ENCODE data around the gene AGAP1.

The AGAP1 gene

DNA sequence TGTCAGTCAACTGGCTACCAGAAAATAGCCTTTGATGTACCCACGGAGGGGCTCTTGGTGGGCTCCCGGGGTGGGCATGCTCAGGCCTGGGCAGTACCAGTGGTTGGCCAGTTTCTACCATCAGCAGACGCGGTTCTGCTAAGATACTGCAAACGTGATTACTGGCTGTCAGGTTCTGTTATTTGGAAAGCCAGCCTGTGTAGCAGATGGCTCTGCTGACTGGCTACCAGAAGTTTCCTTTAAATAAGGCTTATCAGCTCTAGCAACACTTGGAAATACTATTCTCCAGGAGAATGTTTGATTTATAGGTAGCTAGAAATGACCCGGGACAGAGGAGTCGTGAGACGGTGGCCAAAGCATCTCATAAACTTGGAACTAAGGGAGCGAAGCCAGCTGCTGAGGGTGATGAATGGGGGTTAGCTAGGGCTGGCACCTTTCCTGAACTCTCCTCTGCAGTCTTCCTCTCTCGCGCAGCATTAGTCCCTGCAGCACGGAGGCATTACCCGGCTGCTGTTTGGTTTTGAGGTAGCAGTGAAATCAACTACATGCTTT is 171.9 kb downstream of the AGAP1 start:
- no peak for DNase-seq (ENCODE audit: low read depth)

DNA sequence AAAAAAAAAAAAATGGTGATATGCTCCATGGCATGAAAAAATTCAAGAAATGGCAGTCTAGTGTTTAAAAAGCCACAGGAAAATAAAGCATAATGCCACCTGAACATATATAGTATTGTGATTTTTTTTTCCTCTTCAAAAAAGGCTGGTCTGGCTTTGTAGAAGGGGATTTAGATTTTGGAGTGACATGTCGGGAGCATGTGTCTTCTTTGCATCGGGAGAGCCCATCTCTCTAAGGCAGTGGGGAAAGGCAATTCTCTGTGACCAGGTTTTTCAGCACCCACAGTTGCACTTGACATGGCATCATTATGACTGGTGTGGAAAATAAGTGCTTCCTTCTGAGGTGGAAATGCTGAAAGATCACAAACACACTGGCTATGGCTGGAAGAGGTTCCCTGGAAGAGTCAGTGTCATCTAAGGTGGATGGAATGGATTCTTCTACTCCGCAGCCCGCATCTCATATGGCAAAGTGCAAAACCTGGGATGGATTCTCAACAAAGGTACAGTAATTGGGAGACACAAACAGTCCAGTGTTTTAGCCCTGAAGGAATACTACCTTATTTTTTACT is 172.5 kb downstream of the AGAP1 start:
- no peak for DNase-seq (ENCODE audit: low read depth)

DNA sequence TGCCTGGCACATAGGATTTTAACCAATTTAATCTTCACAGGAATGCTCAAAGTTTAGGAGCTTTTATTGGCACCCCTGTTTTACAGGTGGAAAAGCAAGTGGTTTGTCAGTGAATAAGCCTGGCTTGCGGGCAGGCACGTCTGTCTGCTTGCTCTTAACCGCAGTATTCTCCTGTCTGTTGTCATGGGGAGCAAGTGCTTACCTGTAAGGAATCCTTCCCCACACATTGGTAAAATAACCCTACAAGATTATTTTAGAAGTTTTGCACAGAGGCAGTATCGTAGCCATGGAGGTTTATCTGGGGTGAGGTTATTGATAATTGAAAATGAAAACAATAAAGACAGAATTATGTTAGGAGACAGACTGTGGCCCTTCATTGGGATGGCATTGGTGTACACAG is 174.9 kb downstream of the AGAP1 start:
- DNase-seq (ENCODE audit: low read depth) = no peak

DNA sequence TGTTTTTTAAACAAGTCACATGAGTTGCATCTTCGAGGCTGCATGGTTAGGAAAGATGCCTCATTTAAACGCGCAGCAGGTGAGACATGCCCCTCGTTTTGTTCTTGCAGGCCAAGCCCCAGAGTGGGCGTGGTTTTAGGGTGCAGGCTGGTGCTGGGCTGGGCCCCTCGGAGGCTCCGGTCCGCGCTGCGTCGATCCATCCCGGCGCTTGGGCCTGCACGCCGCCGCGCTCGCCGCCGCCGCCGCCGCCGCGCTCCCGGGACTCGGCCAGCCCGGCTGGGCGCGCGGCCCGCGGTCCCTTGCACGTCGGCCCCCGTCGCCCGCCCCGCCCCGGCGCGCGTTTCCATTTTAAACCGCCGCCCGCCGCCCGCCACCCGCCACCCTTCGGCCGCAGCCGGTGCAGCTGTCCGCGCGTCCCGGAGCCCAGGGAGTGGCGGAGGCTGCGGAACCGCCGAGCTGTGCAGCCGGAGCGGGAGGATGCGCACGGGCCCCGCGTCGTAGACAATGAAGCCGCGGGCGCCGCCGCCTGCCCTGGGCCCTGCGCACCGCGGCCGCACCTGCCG is 175.5 kb downstream of the AGAP1 start:
- DNase-seq (ENCODE audit: low read depth) = no peak

DNA sequence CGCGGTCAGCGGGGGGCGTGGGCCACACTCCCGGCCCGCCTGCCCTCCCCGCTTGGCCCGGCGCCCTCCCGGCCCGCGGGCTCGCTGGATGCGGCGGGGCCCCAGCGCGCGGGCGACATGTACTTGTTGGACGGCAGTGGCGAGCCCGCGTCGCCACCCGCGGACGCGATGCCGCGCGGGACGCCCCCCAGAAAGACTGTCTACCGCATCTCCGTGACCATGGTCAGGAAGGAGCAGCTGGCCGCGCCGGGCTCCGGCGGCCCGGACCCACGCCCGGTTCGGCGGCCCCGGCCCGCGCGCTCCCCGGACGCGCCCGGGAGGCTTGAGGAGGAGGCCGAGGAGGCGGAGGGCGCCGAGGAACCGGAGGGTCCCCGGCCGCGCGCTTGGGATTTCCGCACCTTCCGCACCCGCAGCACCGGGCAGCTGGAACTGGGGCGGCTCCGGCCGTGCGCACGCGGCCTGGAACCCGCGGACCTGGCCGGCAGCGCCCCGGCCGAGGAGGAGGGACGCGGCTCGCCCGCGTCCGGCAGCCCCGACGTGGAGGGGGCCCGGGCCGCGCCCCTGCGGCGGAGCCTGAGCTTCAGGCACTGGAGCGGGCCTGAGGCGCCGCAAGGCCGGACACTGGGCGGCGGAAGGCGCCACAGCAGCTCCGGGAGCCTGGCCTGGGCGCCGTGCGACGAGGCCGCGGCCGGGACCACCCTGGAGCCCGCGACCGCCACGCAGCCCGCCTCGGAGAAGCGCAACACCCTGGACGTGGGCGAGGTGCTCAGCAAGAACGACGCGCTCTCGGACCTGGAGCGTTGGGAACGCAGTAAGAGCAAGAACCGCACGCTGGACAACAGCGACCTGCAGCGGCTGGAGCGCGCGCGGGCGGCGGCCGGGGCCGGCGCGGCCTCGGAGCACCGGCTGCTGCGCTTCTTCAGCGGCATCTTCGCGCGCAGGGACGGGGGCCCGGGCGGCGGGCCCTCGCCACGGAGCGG is 176.4 kb downstream of the AGAP1 start:
- no peak for DNase-seq (ENCODE audit: low read depth)

DNA sequence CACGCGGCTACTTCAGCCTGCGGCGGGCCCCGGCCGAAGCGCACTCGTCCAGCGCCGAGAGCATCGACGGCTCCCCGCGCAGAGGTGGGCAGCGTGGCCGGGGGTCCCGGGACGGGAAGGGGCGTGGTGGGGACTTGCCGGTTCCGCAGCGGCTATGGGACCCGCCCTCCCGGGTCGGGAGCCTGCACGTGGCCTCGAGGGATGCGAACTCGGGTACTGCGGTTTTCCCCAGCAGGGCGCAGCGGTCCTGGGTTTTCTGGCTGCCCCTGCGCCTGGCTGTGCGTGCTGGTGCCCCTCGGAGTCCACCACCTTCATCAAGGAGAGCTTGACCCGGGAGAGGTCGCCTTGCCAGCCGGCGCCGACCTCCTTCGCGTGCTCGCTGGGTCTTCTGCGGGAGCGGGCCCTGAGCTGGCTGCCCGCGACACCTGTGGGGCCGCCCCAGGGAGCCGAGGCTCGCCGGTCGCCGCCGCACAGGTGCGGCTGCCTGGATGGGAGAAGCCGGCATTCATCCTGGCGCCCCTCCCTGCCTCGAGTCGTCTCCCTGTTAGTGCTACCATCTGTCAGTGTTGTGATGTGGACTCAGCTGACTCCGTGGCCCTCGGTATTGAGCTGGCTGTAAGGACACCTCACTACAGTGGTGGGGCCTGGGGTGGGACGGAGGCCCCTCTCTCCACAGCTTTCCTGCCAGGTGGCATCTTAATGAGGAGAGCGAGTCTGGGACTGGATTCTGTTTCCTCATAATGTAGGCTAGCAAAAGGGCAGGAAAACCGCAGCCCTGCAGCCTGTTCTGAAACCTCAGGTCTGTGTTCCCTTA is 177.3 kb downstream of the AGAP1 start:
- DNase-seq (ENCODE audit: low read depth) = no peak

DNA sequence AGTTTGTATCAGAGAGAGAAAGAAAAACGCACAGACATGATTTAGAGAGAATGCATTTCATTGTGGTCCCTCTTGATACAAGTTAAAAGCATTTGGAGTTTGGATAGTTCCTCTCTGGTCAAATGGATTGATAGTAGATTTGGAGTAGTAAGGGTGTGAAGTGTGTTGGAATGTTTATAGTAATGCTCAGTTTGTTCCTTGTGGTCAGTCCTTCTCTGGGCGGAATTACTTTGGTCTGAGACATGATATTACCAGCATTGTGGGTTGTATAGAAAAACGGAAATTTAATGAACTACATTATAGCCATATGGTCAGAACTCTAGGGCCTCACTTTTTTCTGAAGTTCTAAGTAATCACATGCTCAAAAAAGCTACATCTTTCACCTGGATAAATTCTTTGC is 178.9 kb downstream of the AGAP1 start:
- DNase-seq (ENCODE audit: low read depth) = no peak

DNA sequence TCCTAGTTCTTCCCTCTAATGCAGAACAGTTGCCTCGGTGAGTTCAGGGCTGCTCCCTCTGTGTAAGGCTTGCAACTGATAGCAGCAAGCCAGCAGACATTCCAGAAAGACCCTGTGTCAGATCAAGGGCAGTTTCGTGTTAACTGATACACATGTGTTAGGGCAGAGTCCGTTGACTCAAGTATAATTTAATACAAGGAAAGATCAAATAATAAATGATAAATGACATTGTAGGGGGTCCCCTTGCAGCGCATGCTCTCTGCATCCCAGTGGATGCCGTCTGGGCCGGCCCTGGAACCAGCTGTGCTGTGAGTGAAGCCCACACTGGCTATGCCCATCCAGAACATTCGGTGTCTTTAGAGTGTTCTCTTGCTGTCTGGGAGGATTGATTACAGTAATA is 180.3 kb downstream of the AGAP1 start:
- DNase-seq (ENCODE audit: low read depth) = no peak

DNA sequence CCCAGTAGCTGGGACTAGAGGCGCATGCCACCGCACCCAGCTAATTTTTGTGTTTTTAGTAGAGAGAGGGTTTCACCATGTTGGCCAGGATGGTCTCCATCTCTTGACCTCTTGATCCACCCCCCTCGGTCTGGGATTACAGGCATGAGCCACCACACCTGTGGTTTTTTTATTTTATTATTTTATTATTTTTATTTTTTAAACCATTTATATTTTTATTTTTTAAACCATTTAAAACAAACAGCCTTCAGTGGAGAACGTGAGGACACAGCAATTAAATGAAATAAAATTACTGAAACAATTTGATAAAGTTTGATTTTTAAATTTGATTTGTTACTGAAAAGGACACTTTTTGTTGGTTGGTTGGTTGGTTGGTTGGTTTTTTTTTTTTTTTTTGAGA is 181.0 kb downstream of the AGAP1 start:
- DNase-seq (ENCODE audit: low read depth) = no peak

DNA sequence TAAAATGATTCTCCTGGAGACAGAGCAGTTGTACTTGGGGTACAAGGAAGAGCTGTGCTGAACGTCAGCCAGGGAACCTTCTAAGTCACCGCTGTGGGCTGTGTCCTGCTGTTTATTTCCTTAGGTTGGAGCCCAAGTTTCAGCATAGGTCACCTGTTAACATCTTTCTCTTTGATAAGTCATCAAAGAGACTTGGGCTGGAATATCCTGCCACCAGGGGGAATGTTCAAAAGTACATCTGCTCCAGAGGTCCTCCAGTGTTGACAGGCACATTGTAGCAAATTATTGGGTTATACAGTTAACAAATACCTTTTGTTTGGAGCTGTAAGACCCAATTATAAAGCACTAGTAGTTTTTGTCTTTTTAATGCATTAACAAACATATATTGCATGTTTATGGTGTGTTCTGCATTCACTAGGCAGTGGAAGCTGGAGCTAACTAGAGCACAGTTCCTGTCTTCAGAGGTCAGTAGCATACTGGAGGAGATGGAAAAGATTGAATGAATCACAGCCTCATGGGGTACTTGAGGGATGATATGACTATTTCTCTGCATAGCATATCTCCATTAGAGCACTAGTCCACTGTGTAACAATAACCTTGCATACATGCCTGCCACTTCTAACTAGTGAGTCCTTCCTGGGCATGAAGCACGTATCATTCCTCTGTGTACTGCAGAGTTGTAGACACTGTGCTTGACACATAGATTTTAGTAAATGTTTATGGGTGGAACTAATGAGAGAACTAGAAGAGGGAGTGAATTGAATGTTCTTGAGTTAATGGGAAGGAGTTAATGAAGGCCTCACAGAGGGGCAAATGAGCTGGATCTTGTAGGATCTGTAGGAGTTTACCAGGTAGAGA is 182.1 kb downstream of the AGAP1 start:
- DNase-seq (ENCODE audit: low read depth) = no peak

DNA sequence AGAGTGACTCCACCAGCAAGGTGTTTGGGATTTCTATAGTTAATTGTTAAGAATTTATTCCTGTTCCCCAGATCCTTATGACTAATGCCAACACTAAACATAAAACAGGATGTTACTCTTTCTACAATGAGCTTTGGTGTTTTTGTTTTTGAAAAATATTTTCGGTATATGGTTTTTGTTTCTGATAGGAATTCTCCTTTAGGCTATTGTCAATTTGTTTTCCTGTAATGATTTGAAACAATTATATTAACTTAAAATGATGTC is 182.6 kb downstream of the AGAP1 start:
- no peak for DNase-seq (ENCODE audit: low read depth)

DNA sequence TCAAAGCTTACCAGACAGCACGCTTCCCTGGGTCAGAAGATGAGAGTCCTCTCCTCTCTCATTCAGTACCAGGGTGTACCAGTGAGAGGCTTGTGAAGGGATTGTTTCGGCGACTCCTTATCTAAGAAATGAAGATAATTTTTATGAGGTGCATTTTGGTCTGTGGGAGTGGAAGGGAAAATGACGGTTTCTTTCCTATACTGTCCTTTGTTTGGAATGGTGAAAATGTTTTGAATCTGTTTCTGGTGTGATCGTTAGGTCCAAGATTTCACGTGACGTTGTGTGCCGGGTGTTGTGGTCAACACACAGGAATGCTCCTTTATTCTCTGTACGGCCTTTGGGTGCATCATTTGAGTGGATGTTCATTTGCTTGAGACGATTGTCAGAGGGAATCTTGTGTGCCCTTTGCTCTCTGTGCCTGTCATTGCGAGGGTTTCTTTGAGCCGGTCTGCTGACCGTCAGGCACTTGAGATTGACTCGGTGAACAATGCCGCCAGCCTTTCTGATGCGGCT is 183.5 kb downstream of the AGAP1 start:
- DNase-seq (ENCODE audit: low read depth) = no peak

DNA sequence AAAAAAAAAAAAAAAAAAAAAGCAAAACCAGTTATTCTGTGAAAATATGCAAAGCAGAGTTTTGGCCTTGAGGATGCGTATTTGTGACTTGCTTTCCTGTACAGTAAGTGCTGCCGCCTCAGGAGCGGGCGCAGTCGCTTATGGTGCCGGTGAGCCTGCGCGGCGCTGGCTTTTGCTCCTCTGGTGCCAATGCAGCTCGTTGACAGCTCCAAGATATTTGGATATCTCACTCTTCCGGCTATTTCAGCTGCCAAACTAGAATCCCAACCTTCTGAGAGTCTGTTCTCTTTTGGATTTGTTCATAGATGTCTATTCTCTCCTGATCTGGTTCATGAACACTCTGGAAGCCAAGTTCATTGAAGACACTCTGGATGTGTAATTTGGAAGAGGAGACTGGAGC is 184.1 kb downstream of the AGAP1 start:
- DNase-seq (ENCODE audit: low read depth) = no peak

DNA sequence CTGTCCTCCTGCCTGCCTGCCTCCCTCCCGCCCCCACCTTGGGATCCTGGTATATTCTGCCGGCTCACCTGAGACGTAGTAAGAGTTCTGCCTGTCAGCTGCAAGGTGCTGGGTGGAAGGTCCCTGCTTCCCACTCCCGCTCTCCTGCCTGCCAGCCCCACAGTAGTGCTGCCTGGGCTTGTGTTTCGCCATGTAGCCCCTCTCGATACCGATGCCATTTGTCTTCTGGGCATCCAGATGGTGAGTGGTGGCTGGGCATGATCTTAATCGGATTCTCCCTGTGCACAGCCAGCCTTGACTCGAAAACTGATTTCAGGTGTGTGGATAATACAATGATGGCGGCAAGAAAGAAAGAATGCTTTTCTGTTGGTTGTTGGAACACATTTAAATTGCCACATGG is 184.9 kb downstream of the AGAP1 start:
- no peak for DNase-seq (ENCODE audit: low read depth)

DNA sequence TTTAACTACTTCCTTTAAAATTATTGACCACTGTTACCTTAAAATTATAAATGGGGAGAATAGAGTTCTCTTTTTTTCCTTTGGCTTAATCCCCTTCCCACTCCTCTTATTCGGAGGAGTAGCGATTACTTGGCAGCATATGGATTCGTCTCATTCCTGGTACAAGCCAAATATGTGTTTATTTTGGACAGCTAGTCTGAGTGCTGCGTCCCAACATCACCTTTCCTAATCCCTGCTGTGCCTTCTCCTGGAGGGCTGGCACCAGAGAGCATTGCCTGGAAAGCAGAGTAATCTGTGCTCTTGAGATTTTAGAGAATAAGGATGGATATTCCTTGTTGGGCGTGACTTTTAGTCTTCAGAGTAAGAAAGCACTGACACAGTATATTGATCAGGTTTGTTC is 185.6 kb downstream of the AGAP1 start:
- no peak for DNase-seq (ENCODE audit: low read depth)

DNA sequence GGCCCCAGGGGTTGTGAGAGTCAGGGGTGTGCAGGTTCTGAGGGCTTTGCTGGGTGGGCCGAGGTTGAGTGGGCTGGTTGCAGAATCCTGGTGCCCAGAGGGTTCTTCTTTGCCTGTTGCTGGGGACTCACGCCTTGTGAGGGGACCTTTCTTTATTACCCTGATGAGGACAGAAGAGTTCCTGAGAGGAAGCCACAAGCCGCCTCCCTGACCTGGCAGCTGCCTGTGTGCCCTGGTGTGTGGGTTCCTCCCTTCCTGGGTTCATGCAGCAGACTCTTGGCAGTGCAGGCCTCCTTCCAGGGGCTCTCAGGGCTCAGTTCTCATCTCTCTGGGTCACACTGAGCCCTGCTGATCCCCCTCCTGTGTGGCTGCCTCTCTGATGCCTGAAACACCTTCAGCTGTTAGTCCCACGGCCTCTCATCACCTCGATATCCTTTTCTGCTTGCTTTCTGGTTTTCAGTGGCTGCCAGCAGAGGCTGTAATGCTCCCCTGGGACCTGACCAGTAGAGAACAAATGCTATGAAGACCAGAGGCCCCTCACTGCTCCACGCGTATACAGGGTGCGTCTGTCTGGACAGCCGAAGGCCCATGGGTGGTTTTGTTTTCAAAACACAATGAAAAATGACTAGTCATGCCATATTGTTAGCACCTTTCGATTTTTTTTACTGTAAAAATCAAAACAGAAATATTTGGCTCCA is 191.3 kb downstream of the AGAP1 start:
- DNase-seq (ENCODE audit: low read depth) = no peak

DNA sequence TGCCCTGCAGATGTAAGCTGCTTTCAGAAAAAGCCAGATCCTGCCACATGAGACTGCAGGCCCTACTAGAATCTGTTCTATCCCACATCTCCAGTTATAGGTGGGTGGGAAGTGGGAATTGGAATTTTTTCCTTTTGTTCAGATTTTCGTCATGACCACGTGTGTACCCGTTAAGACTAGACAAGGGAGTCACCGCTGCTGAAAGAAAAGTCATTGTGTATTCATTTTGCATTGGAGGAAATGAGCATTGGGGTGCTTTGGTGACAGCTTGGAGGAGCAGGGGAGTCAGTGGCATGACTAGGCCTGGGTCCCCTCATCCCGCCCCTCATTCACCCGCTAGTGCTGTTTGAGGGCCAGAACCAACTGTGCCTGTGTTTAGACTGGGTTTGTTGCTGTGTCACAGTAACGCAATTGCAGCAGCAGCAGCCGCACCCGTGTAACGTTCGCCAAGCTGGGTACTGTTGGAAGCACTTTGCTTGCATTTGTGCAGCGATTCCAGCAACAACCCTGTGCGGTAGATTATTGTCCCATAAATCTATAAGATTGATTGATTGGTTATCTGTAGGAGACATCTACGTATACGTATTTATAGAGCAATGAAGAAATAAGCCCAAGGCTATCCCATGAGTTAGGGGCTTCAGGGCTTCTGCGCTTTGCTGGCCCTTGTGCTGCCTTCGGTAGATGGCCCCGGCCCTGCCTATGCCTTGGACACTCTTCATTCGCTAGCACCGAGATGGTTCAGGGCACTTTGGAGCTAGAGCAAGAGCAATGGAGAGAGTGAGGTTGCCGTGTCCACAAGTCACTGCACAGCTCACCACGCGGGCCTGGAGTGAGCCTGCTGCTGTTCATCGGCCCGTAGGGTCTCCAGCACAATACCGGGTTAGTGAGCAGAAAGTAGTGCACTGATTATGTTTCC is 194.9 kb downstream of the AGAP1 start:
- DNase-seq (ENCODE audit: low read depth) = no peak

DNA sequence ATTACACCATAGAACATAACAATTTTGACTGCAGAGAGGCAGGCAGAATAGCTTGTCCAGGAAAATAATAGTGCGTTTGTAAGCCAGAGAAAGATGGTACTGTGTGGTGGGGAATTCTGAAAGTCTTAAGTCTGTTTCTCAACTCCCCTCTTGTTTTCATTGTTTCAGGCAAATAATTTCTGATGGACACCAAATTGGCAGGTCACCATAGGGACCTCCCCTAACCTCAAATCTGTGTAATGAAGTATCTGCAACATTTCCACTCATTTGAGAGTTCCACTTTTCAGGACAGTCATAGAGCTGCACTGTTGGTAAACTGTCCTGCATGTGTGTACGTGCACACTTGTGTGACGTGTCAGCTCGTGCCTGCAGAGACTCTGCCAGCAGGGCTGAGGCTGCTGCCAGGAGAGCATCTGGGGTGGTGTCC is 195.6 kb downstream of the AGAP1 start:
- no peak for DNase-seq (ENCODE audit: low read depth)

DNA sequence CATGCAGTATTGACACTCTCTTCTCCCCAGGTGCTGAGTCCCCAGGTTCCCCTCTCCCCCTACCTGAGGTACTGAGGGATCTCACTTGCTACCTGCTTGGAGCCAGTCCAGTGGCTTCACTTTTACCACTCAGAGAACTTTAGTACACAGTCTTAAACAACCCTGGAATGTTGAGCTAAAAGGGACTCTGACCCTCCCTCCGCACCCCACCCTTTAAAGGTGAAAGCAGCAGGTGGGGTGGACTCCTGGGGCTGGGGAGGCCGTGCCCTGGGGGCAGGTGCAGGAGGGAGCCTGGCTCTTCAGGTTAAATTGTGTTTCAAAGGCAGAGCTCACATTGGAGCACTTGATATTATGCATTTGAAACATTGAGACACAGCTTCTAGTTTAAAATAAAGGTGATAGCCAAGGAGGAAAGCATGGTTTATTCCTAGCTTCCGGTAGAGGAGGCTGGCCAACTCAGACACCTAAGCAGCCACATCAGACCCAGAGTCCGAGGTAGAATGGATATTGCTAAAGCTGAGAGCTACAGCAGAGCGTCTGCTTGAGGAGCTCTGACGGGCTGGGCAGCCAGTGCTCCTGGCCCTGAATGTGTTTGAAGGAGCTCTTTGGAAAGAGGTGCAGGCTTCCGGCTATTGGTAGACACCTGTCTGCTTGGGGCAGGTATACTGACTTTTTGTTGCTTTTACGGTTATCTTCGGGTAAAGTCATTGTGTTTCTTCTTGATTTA is 196.4 kb downstream of the AGAP1 start:
- no peak for DNase-seq (ENCODE audit: low read depth)

Data from activated T-cell treated with anti-CD3 and anti-CD28 coated beads for 1 hour (primary cell).